ENCODE measurements around the gene OOSP4B. TPM values are rescaled to one million over a fixed set of nuclear protein-coding genes. Genes with fewer than 3 reads are reported as not detected.
"Not testable (repeated sequence)": the region's sequence is repeated elsewhere in the genome, so short reads cannot be mapped to it uniquely, and the experiment has no call there.

Gene OOSP4B
- total and polyA plus RNA-seq, 10 donors: not detected

DNA sequence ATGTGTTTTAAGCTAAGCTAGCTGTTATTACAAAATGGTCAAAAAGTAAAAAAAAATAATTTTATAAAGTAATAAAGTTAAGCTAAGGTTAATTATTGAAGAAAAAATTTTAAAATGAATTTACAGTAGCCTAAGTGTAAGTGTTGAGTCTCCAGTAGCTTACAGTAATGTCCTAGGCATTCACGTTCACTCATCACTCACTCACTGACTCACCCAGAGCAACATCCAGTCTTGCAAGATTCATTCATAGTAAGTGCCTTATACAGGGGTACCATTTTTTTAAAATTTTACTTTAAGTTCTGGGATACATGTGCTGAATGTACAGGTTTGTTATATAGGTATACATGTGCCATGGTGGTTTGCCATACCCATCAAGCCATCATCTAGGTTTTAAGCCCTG lies 11.6 kb upstream of the OOSP4B start:
- H3K9me3 ChIP-seq: no peaks in the 10 kb centered on the region
- H3K4me3 ChIP-seq: no peak overlapping the region
- intact Hi-C loops (cut with DNase I; ENCODE audit: low total_unique reads): no loop called here
- H3K4me1 ChIP-seq: no peaks in the 10 kb centered on the region
- no peak for DNase-seq
- WGBS, 5 donors: 48 to 95% (median 92%) methylated on average over 1 of the region's 1 CpG
- H3K27me3 ChIP-seq (replicated peaks in 1 of 7): no peaks in the 10 kb centered on the region
- no peak overlapping the region for H3K27ac ChIP-seq
- no peak for TF ChIP-seq POLR2A (IDR thresholded peaks at IDR 0.05)
- no peak for TF ChIP-seq POLR2AphosphoS5 (IDR thresholded peaks at IDR 0.05)
- TF ChIP-seq CTCF (IDR thresholded peaks at IDR 0.05 in 8 of 11, conservative IDR thresholded peaks at IDR 0.05 in 3 of 11): no peak
- no peaks in the 10 kb centered on the region for H3K36me3 ChIP-seq

DNA sequence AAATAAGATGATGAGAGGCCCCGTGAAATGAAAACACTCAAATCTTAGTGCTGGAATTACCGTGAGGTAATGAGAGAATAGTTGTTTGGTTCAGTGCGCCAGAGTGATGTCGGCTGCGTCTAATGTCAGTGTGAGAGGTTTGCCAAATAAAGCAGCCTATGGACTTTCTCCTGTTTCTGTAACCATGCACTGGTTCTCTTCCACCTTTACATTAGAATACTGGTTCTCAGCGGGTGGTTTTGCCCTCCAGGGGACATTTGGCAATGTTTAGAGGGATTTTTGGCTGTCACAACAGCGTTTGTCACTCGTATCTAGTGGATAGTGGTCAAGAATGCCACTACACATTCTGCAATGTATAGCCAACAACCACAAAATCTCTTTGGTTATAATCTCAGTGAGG lies 1.1 kb downstream of the OOSP4B start:
- 62 to 83% (median 69%) methylated on average over 8 of the region's 8 CpGs for WGBS, 5 donors
- no peak overlapping the region for H3K27ac ChIP-seq
- no peak for DNase-seq
- intact Hi-C loops (cut with DNase I; ENCODE audit: low total_unique reads): no loop called here
- H3K9me3 ChIP-seq: peaks cover 0 to 5% (median 0%) of the 10 kb centered on the region in 8 donors
- peaks cover 0 to 4% (median 0%) of the 10 kb centered on the region in 7 donors for H3K27me3 ChIP-seq (replicated peaks in 1 of 7)
- H3K4me3 ChIP-seq: no peak overlapping the region
- no peaks in the 10 kb centered on the region for H3K36me3 ChIP-seq
- H3K4me1 ChIP-seq: no peaks in the 10 kb centered on the region
- TF ChIP-seq CTCF (IDR thresholded peaks at IDR 0.05 in 8 of 11, conservative IDR thresholded peaks at IDR 0.05 in 3 of 11) (no peak), POLR2AphosphoS5 (IDR thresholded peaks at IDR 0.05) (no peak), POLR2A (IDR thresholded peaks at IDR 0.05) (no peak)

DNA sequence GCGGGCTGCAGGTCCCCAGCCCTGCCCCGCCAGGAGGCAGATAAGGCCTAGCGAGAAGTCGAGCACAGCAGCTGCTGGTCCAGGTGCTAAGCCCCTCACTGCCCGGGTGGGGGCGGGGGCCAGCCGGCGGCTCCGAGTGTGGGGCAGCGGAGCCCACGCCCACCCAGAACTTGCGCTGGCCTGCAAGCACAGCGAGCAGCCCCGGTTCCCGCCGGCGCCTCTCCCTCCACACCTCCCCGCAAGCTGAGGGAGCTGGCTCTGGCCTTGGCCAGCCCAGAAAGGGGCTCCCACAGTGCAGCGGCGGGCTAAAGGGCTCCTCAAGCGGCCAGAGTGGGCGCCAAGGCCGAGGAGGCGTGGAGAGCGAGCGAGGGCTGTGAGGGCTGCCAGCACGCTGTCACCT lies 3.4 kb downstream of the OOSP4B start:
- WGBS, 5 donors: 90 to 95% (median 94%) methylated on average over 7 to 27 of the region's 27 CpGs
- H3K4me1 ChIP-seq; intact Hi-C loops (cut with DNase I; ENCODE audit: low total_unique reads); H3K36me3 ChIP-seq; H3K27me3 ChIP-seq (replicated peaks in 1 of 7); H3K9me3 ChIP-seq; DNase-seq; H3K4me3 ChIP-seq; H3K27ac ChIP-seq: not testable (repeated sequence)

- Histone ChIP-seq H3K27ac (no peak overlapping the region), H3K27me3 (replicated peaks in 1 of 7) (no peaks in the 10 kb centered on the region), H3K9me3 (no peaks in the 10 kb centered on the region), H3K4me1 (no peaks in the 10 kb centered on the region), H3K36me3 (no peaks in the 10 kb centered on the region), H3K4me3 (no peak overlapping the region)
- intact Hi-C loops (cut with DNase I; ENCODE audit: low total_unique reads): no loop called here
- TF ChIP-seq POLR2A (IDR thresholded peaks at IDR 0.05) (no peak), POLR2AphosphoS5 (IDR thresholded peaks at IDR 0.05) (no peak), CTCF (IDR thresholded peaks at IDR 0.05 in 8 of 11, conservative IDR thresholded peaks at IDR 0.05 in 3 of 11) (no peak)
- 82 to 88% (median 86%) methylated on average over 3 of the region's 3 CpGs for WGBS, 5 donors
- DNase-seq: no peak
These were observed 12.1 kb downstream of the OOSP4B start for GRCh38 chr11:60029015-60029632.

DNA sequence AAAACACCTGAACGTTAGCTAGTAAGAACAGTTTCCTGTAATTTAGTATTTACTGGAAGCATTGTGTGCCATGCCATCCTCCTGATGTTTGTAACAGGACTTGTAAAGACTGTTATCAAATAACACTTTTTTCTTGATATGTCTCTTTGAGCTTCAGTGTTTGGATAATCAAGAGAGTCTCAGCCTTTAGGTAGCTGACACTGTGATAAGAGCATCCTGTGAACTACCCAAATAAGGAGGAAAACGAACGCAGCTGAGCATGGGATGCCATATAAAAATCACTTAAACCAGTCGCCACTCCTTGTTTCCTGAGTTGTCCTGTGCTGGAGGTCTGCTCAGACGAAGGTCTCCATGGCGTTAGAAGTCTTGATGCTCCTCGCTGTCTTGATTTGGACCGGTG lies 23.1 kb downstream of the OOSP4B start, which contains the start of gene OOSP2:
Gene OOSP2 (plus strand): TSS at position 301 of the 400 bp plus-strand sequence. CDS start 51 bp downstream, at position 352.
- no peak within 1 kb of the TSS for H3K27ac ChIP-seq
- intact Hi-C loops (cut with DNase I; ENCODE audit: low total_unique reads): no loop called here
- no peaks in the 10 kb centered on the region for H3K27me3 ChIP-seq (replicated peaks in 1 of 7)
- TF ChIP-seq POLR2A (IDR thresholded peaks at IDR 0.05): no peak
- TF ChIP-seq POLR2AphosphoS5 (IDR thresholded peaks at IDR 0.05): no peak
- TF ChIP-seq CTCF (IDR thresholded peaks at IDR 0.05 in 8 of 11, conservative IDR thresholded peaks at IDR 0.05 in 3 of 11): no peak
- no peaks in the 10 kb centered on the region for H3K9me3 ChIP-seq
- no peak for DNase-seq
- no peaks in the 10 kb centered on the region for H3K4me1 ChIP-seq
- 82 to 93% (median 88%) methylated on average over 8 of the region's 8 CpGs for WGBS, 5 donors
- no peaks in the 10 kb centered on the region for H3K36me3 ChIP-seq
- no peak within 1 kb of the TSS for H3K4me3 ChIP-seq

DNA sequence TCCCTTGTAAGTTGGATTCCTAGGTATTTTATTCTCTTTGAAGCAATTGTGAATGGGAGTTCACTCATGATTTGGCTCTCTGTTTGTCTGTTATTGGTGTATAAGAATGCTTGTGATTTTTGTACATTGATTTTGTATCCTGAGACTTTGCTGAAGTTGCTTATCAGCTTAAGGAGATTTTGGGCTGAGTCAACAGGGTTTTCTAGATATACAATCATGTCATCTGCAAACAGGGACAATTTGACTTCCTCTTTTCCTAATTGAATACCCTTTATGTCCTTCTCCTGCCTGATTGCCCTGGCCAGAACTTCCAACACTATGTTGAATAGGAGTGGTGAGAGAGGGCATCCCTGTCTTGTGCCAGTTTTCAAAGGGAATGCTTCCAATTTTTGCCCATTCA lies 33.4 kb downstream of the OOSP4B start:
- intact Hi-C loops (cut with DNase I; ENCODE audit: low total_unique reads); H3K27ac ChIP-seq; DNase-seq; H3K4me3 ChIP-seq; H3K4me1 ChIP-seq; H3K27me3 ChIP-seq (replicated peaks in 1 of 7); H3K36me3 ChIP-seq; H3K9me3 ChIP-seq: not testable (repeated sequence)

DNA sequence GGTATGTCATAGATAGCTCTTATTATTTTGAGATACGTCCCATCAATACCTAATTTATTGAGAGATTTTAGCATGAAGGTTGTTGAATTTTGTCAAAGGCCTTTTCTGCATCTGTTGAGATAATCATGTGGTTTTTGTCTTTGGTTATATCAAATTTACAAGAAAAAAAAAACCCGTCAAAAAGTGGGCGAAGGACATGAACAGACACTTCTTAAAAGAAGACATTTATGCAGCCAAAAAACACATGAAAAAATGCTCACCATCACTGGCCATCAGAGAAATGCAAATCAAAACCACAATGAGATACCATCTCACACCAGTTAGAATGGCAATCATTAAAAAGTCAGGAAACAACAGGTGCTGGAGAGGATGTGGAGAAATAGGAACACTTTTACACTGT lies 33.9 kb downstream of the OOSP4B start:
- intact Hi-C loops (cut with DNase I; ENCODE audit: low total_unique reads); H3K27ac ChIP-seq; H3K4me3 ChIP-seq; H3K27me3 ChIP-seq (replicated peaks in 1 of 7); DNase-seq; H3K4me1 ChIP-seq; H3K36me3 ChIP-seq; H3K9me3 ChIP-seq: not testable (repeated sequence)
- 32 to 78% (median 60%) methylated on average over 3 of the region's 3 CpGs for WGBS, 5 donors
